ENCODE data around the gene OR13J1.

DNA sequence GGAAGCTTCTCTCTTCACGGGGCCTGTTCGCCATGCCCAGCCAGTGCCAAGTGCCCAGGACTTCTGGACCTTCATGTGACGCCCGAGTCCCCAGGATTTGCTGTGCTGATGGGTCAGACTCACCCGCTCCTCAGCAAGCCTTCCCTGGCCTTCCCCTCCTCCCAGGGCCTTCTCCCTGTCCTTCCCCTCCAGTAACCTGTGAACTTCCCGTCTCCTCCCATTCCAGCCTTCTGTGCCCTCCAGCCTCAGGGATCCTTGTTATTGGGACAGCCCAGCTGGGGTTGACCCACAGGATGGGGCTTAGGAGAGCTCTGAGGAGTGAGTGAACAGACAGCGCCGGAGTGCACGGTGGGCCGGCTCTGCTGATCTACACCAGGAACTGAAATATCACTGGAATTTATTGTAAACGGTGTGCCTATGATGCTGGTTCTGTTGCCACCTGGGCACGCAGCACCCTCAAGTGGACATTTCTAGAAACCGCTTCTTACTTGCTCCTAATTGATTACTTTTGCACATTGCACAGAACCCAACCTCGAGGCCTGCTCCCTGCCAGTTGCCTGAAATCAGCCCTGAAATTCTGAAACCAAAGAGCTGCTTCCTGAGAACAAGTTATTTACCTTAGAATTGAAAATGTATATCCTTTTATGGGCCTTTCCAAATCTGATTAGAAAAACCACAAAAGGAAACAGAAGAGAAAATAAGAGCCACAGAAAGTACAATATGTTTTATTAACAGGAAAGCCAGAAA, 40.6 kb upstream of the OR13J1 start:
- no peak for TF ChIP-seq POLR2A (IDR thresholded peaks at IDR 0.05; ENCODE audit: low read depth, low read length)
- no peak for TF ChIP-seq POLR2AphosphoS5 (IDR thresholded peaks at IDR 0.05; ENCODE audit: low read depth, low read length)
- no peak for TF ChIP-seq SPI1 (IDR thresholded peaks at IDR 0.05; ENCODE audit: low read depth, low read length)
- no peak for TF ChIP-seq TAF1 (IDR thresholded peaks at IDR 0.05; ENCODE audit: low read depth, low read length)
